Epithelial cell of prostate (primary cell): ENCODE data around the gene SYNJ2BP.
"Not testable (repeated sequence)": the region's sequence is repeated elsewhere in the genome, so short reads cannot be mapped to it uniquely, and the experiment has no call there.

Source experiments
- DNase-seq: peaks from one replicate; pipeline ENCODE4 v3.0.0-alpha.2; 2011; ENCODE audit warnings: low read depth, low spot score
- H3K27ac ChIP-seq: fragments of 450-650 bp; 2 replicates; pipeline ENCODE4 v1.5.1; 2017; ENCODE audit warnings: mild to moderate bottlenecking

The SYNJ2BP gene

GRCh38 chr14:70416725-70417349, at the start of gene SYNJ2BP:
Gene SYNJ2BP (minus strand): TSS chr14:70417090. CDS start chr14:70416963, 127 bp downstream.
- H3K27ac ChIP-seq = peak within 1 kb of the TSS; percentile 75
- DNase-seq = peak; percentile 39

GRCh38 chr14:70454731-70455130, 37.8 kb upstream of the SYNJ2BP start:
- no peak overlapping the region for H3K27ac ChIP-seq
- no peak for DNase-seq

GRCh38 chr14:70451874-70452273, 35.0 kb upstream of the SYNJ2BP start, which contains the start of gene ADAM21:
Gene ADAM21 (plus strand): TSS chr14:70452174. CDS start chr14:70457500, 5,326 bp downstream.
- H3K27ac ChIP-seq = no peak within 1 kb of the TSS

GRCh38 chr14:70448633-70449340, 31.9 kb upstream of the SYNJ2BP start:
- DNase-seq = no peak

More at GRCh38 chr14:70451874-70452273, 35.0 kb upstream of the SYNJ2BP start, which contains the start of gene ADAM21:
- DNase-seq = no peak

GRCh38 chr14:70442750-70443149, 25.9 kb upstream of the SYNJ2BP start:
- DNase-seq = no peak
- H3K27ac ChIP-seq = no peak overlapping the region

More at GRCh38 chr14:70448633-70449340, 31.9 kb upstream of the SYNJ2BP start:
- no peak overlapping the region for H3K27ac ChIP-seq

- no peak for DNase-seq
- H3K27ac ChIP-seq = no peak overlapping the region
Measured at GRCh38 chr14:70441641-70442040, 24.8 kb upstream of the SYNJ2BP start.

- no peak overlapping the region for H3K27ac ChIP-seq
- no peak for DNase-seq
Measured at GRCh38 chr14:70436867-70437266, 20.0 kb upstream of the SYNJ2BP start.

GRCh38 chr14:70426555-70426954, 9.7 kb upstream of the SYNJ2BP start:
- not testable (repeated sequence) for DNase-seq, H3K27ac ChIP-seq

- H3K27ac ChIP-seq = no peak overlapping the region
- DNase-seq = no peak
Measured at GRCh38 chr14:70425354-70425753, 8.5 kb upstream of the SYNJ2BP start.

GRCh38 chr14:70422538-70422937, 5.6 kb upstream of the SYNJ2BP start:
- no peak overlapping the region for H3K27ac ChIP-seq
- DNase-seq = no peak

- DNase-seq, H3K27ac ChIP-seq: not testable (repeated sequence)
Measured at GRCh38 chr14:70419270-70419931, 2.5 kb upstream of the SYNJ2BP start.

GRCh38 chr14:70416338-70416724, 559 bp downstream of the SYNJ2BP start:
- DNase-seq = no peak
- peak overlapping the region; percentile 75 for H3K27ac ChIP-seq

- no peak overlapping the region for H3K27ac ChIP-seq
- no peak for DNase-seq
Measured at GRCh38 chr14:70415788-70416187, 1.1 kb downstream of the SYNJ2BP start.

- H3K27ac ChIP-seq = no peak overlapping the region
- DNase-seq = no peak
Measured at GRCh38 chr14:70407621-70408020, 9.3 kb downstream of the SYNJ2BP start.

GRCh38 chr14:70406216-70406615, 10.7 kb downstream of the SYNJ2BP start:
- DNase-seq, H3K27ac ChIP-seq: not testable (repeated sequence)

- DNase-seq = peak; percentile 18
- H3K27ac ChIP-seq = not testable (repeated sequence)
Measured at GRCh38 chr14:70403335-70403734, 13.6 kb downstream of the SYNJ2BP start.

- no peak overlapping the region for H3K27ac ChIP-seq
- DNase-seq = no peak
Measured at GRCh38 chr14:70401643-70402042, 15.2 kb downstream of the SYNJ2BP start.

GRCh38 chr14:70398706-70399431, 18.0 kb downstream of the SYNJ2BP start:
- H3K27ac ChIP-seq = no peak overlapping the region
- no peak for DNase-seq

GRCh38 chr14:70398280-70398679, 18.6 kb downstream of the SYNJ2BP start:
- no peak for DNase-seq
- H3K27ac ChIP-seq = no peak overlapping the region

GRCh38 chr14:70397746-70398145, 19.1 kb downstream of the SYNJ2BP start:
- DNase-seq = no peak
- no peak overlapping the region for H3K27ac ChIP-seq
